ENCODE data around the gene CDC37.

CDC37 gene

GRCh38 chr19:10403137-10404021 lies at the start of gene CDC37:
Gene CDC37, minus strand, starts transcription at chr19:10403542. Its CDS starts 63 bp downstream, at chr19:10403479.
- DNase-seq = peak; percentile 94

- DNase-seq = no peak
Observed at GRCh38 chr19:10450853-10451609, 47.7 kb upstream of the CDC37 start.

- DNase-seq = no peak
Observed at GRCh38 chr19:10450191-10450852, 47.0 kb upstream of the CDC37 start.

GRCh38 chr19:10449037-10449436 lies 45.7 kb upstream of the CDC37 start:
- DNase-seq = no peak

- no peak for DNase-seq
Observed at GRCh38 chr19:10442698-10443097, 39.4 kb upstream of the CDC37 start.

GRCh38 chr19:10439588-10439987 lies 36.2 kb upstream of the CDC37 start:
- DNase-seq = no peak

- DNase-seq = no peak
Observed at GRCh38 chr19:10433131-10433536, 29.8 kb upstream of the CDC37 start.

- no peak for DNase-seq
Observed at GRCh38 chr19:10432736-10433130, 29.4 kb upstream of the CDC37 start.

- peak in 1 of 2 donors; percentile 62 for DNase-seq
Observed at GRCh38 chr19:10431943-10432735, 28.8 kb upstream of the CDC37 start.

- DNase-seq = peak in 1 of 2 donors; percentile 41
Observed at GRCh38 chr19:10431254-10431942, 28.1 kb upstream of the CDC37 start.

GRCh38 chr19:10430505-10431253 lies 27.3 kb upstream of the CDC37 start:
- peak in 1 of 2 donors; percentile 52 for DNase-seq

- no peak for DNase-seq
Observed at GRCh38 chr19:10428996-10429381, 25.6 kb upstream of the CDC37 start.

GRCh38 chr19:10427169-10427568 lies 23.8 kb upstream of the CDC37 start:
- DNase-seq = no peak

- peak; percentile 62 to 67 for DNase-seq
Observed at GRCh38 chr19:10424011-10424637, 20.8 kb upstream of the CDC37 start.

- DNase-seq = no peak
Observed at GRCh38 chr19:10422846-10423245, 19.5 kb upstream of the CDC37 start.

- no peak for DNase-seq
Observed at GRCh38 chr19:10422046-10422461, 18.7 kb upstream of the CDC37 start.

- DNase-seq = peak in 1 of 2 donors; percentile 31
Observed at GRCh38 chr19:10421240-10422045, 18.1 kb upstream of the CDC37 start.

- DNase-seq = peak in 1 of 2 donors; percentile 23
Observed at GRCh38 chr19:10420444-10421239, 17.3 kb upstream of the CDC37 start, which contains the start of gene PDE4A. Gene PDE4A, plus strand, starts transcription at chr19:10420538. Its CDS starts 227 bp downstream, at chr19:10420765.
